Measurements from ENCODE around the gene GRIK5.

GRCh38 chr19:42091300-42091699 lies 21.3 kb upstream of the GRIK5 start:
- TF ChIP-seq ZNF274 (IDR thresholded peaks at IDR 0.05; ENCODE audit: low read depth, low read length), result no peak
- no peak for TF ChIP-seq SUZ12 (IDR thresholded peaks at IDR 0.05; ENCODE audit: extremely low read depth, insufficient read depth, insufficient read length)
- no peak for TF ChIP-seq YY1 (IDR thresholded peaks at IDR 0.05; ENCODE audit: insufficient read depth, insufficient read length)

All from NT2/D1 (cell line).